ENCODE measurements around the gene HNRNPUL1.

The HNRNPUL1 gene

GRCh38 chr19:41241859-41242258 is 22.3 kb upstream of the HNRNPUL1 start:
- DNase-seq (ENCODE audit: low read depth in 1 of 2, low spot score in 1 of 2), result no peak

GRCh38 chr19:41244117-41244516 is 20.1 kb upstream of the HNRNPUL1 start:
- TF ChIP-seq JUND (IDR thresholded peaks at IDR 0.05; ENCODE audit: low read depth), result no peak
- no peak for DNase-seq (ENCODE audit: low read depth in 1 of 2, low spot score in 1 of 2)
- in situ Hi-C loops (cut with HindIII; ENCODE audit: low pct_unique_long_range_greater_than_20kb, low sequenced_read_pairs), result no loop called here

More at GRCh38 chr19:41241859-41242258, 22.3 kb upstream of the HNRNPUL1 start:
- in situ Hi-C loops (cut with HindIII; ENCODE audit: low pct_unique_long_range_greater_than_20kb, low sequenced_read_pairs), result no loop called here
- TF ChIP-seq JUND (IDR thresholded peaks at IDR 0.05; ENCODE audit: low read depth), result no peak

- no peak for DNase-seq (ENCODE audit: low read depth in 1 of 2, low spot score in 1 of 2)
- no peak for TF ChIP-seq JUND (IDR thresholded peaks at IDR 0.05; ENCODE audit: low read depth)
- in situ Hi-C loops (cut with HindIII; ENCODE audit: low pct_unique_long_range_greater_than_20kb, low sequenced_read_pairs), result no loop called here
Observed at GRCh38 chr19:41245843-41246242, 18.3 kb upstream of the HNRNPUL1 start.

- TF ChIP-seq JUND (IDR thresholded peaks at IDR 0.05; ENCODE audit: low read depth), result no peak
- in situ Hi-C loops (cut with HindIII; ENCODE audit: low pct_unique_long_range_greater_than_20kb, low sequenced_read_pairs), result no loop called here
- no peak for DNase-seq (ENCODE audit: low read depth in 1 of 2, low spot score in 1 of 2)
Observed at GRCh38 chr19:41248895-41249294, 15.3 kb upstream of the HNRNPUL1 start.

- in situ Hi-C loops (cut with HindIII; ENCODE audit: low pct_unique_long_range_greater_than_20kb, low sequenced_read_pairs), result no loop called here
- peak in 1 of 2 experiments; percentile 37 for DNase-seq (ENCODE audit: low read depth in 1 of 2, low spot score in 1 of 2)
- TF ChIP-seq JUND (IDR thresholded peaks at IDR 0.05; ENCODE audit: low read depth), result no peak
Observed at GRCh38 chr19:41249707-41250423, 14.3 kb upstream of the HNRNPUL1 start.

- TF ChIP-seq JUND (IDR thresholded peaks at IDR 0.05; ENCODE audit: low read depth), result no peak
- in situ Hi-C loops (cut with HindIII; ENCODE audit: low pct_unique_long_range_greater_than_20kb, low sequenced_read_pairs), result no loop called here
- DNase-seq (ENCODE audit: low read depth in 1 of 2, low spot score in 1 of 2), result no peak
Observed at GRCh38 chr19:41253660-41254059, 10.5 kb upstream of the HNRNPUL1 start.

- no peak for DNase-seq (ENCODE audit: low read depth in 1 of 2, low spot score in 1 of 2)
- TF ChIP-seq JUND (IDR thresholded peaks at IDR 0.05; ENCODE audit: low read depth), result no peak
- in situ Hi-C loops (cut with HindIII; ENCODE audit: low pct_unique_long_range_greater_than_20kb, low sequenced_read_pairs), result no loop called here
Observed at GRCh38 chr19:41255171-41255570, 9.0 kb upstream of the HNRNPUL1 start.

GRCh38 chr19:41261474-41262190 is 2.5 kb upstream of the HNRNPUL1 start:
- no peak for TF ChIP-seq JUND (IDR thresholded peaks at IDR 0.05; ENCODE audit: low read depth)
- no peak for DNase-seq (ENCODE audit: low read depth in 1 of 2, low spot score in 1 of 2)
- in situ Hi-C loops (cut with HindIII; ENCODE audit: low pct_unique_long_range_greater_than_20kb, low sequenced_read_pairs), result no loop called here

- in situ Hi-C loops (cut with HindIII; ENCODE audit: low pct_unique_long_range_greater_than_20kb, low sequenced_read_pairs), result no loop called here
- DNase-seq (ENCODE audit: low read depth in 1 of 2, low spot score in 1 of 2), result no peak
- TF ChIP-seq JUND (IDR thresholded peaks at IDR 0.05; ENCODE audit: low read depth), result no peak
Observed at GRCh38 chr19:41263042-41263849, 926 bp upstream of the HNRNPUL1 start.

GRCh38 chr19:41264581-41265394 is 616 bp downstream of the HNRNPUL1 start:
- in situ Hi-C loops (cut with HindIII; ENCODE audit: low pct_unique_long_range_greater_than_20kb, low sequenced_read_pairs), result no loop called here
- peak in 1 of 2 experiments; percentile 41 for DNase-seq (ENCODE audit: low read depth in 1 of 2, low spot score in 1 of 2)
- no peak for TF ChIP-seq JUND (IDR thresholded peaks at IDR 0.05; ENCODE audit: low read depth)

- in situ Hi-C loops (cut with HindIII; ENCODE audit: low pct_unique_long_range_greater_than_20kb, low sequenced_read_pairs), result no loop called here
- no peak for TF ChIP-seq JUND (IDR thresholded peaks at IDR 0.05; ENCODE audit: low read depth)
- DNase-seq (ENCODE audit: low read depth in 1 of 2, low spot score in 1 of 2), result peak in 1 of 2 experiments; percentile 35
Observed at GRCh38 chr19:41265395-41266153, 1.4 kb downstream of the HNRNPUL1 start.

All from T47D (cell line).